ENCODE data around the gene FCHSD2. TPM values are rescaled to one million over a fixed set of nuclear protein-coding genes. Genes with fewer than 3 reads are reported as not detected.
"Not testable (repeated sequence)": the region's sequence is repeated elsewhere in the genome, so short reads cannot be mapped to it uniquely, and the experiment has no call there.

FCHSD2 gene
- polyA plus RNA-seq, 10 donors, result 21.6 to 32.2 (median 25.8) TPM

- DNase-seq, result no peak
Measured at GRCh38 chr11:73013021-73013420, 129.1 kb downstream of the FCHSD2 start.

GRCh38 chr11:73012121-73012863, 129.8 kb downstream of the FCHSD2 start:
- DNase-seq, result peak in 1 of 3 donors; percentile 20

- no peak for DNase-seq
Measured at GRCh38 chr11:73011126-73011817, 130.8 kb downstream of the FCHSD2 start.

- DNase-seq, result no peak
Measured at GRCh38 chr11:73009972-73010371, 132.1 kb downstream of the FCHSD2 start.

GRCh38 chr11:73004088-73004487, 138.0 kb downstream of the FCHSD2 start:
- no peak for DNase-seq

GRCh38 chr11:73003088-73003487, 139.0 kb downstream of the FCHSD2 start:
- DNase-seq, result no peak

- DNase-seq, result no peak
Measured at GRCh38 chr11:73002214-73002613, 139.9 kb downstream of the FCHSD2 start.

GRCh38 chr11:73001615-73002014, 140.5 kb downstream of the FCHSD2 start:
- no peak for DNase-seq

- no peak for DNase-seq
Measured at GRCh38 chr11:72998676-72999075, 143.4 kb downstream of the FCHSD2 start.

- DNase-seq, result peak in 2 of 3 donors; percentile 12 to 37
Measured at GRCh38 chr11:72996959-72997358, 145.2 kb downstream of the FCHSD2 start.

GRCh38 chr11:72989727-72990126, 152.4 kb downstream of the FCHSD2 start:
- no peak for DNase-seq

- DNase-seq, result no peak
Measured at GRCh38 chr11:72988821-72989220, 153.3 kb downstream of the FCHSD2 start.

- peak in 2 of 3 donors; percentile 23 to 42 for DNase-seq
Measured at GRCh38 chr11:72985645-72986044, 156.5 kb downstream of the FCHSD2 start.

GRCh38 chr11:72984453-72985077, 157.6 kb downstream of the FCHSD2 start:
- DNase-seq, result peak in 2 of 3 donors; percentile 14 to 32

- no peak for DNase-seq
Measured at GRCh38 chr11:72983560-72983959, 158.6 kb downstream of the FCHSD2 start.

- no peak for DNase-seq
Measured at GRCh38 chr11:72981971-72982685, 160.0 kb downstream of the FCHSD2 start.

GRCh38 chr11:72981080-72981479, 161.0 kb downstream of the FCHSD2 start:
- no peak for DNase-seq

- DNase-seq, result not testable (repeated sequence)
Measured at GRCh38 chr11:72977782-72978181, 164.3 kb downstream of the FCHSD2 start.

- DNase-seq, result not testable (repeated sequence)
Measured at GRCh38 chr11:72976522-72976892, 165.6 kb downstream of the FCHSD2 start.

GRCh38 chr11:72975778-72976521, 166.2 kb downstream of the FCHSD2 start:
- peak in 2 of 3 donors; percentile 17 to 74 for DNase-seq

GRCh38 chr11:72974487-72975205, 167.5 kb downstream of the FCHSD2 start:
- no peak for DNase-seq

All from muscle of back (tissue), 11 donors.